ENCODE data around the gene TBC1D2. TPM values are rescaled to one million over a fixed set of nuclear protein-coding genes. Genes with fewer than 3 reads are reported as not detected.

TBC1D2 gene
- total RNA-seq, 4 donors from 2014 or later, result 37.7 to 109 (median 55.8) TPM

GRCh38 chr9:98201102-98201501 lies 54.3 kb downstream of the TBC1D2 start:
- DNase-seq, result no peak
- Histone ChIP-seq H3K27me3 (no peaks in the 10 kb centered on the region), H3K4me3 (no peak overlapping the region), H3K27ac (no peak overlapping the region), H3K36me3 (no peaks in the 10 kb centered on the region), H3K9me3 (no peaks in the 10 kb centered on the region), H3K4me1 (peaks cover 0 to 7% (median 4%) of the 10 kb centered on the region in 4 donors)
- 87 to 89% methylated on average over 1 to 6 of the region's 6 CpGs for WGBS, 2 donors (ENCODE audit: low coverage in 1 of 2)
- in situ Hi-C loops (cut with MboI; ENCODE audit: low pct_ligation_motif_present in 1 of 4, low pct_unique_long_range_greater_than_20kb in 1 of 4, low sequenced_read_pairs in 3 of 4) (loop anchor here in 3 of 4 donors (10.0 kb wide), 3 partner anchors 54 to 126 kb away; partner anchors contain the start of gene TBC1D2 (in 1 of the 3)), intact Hi-C loops (cut with DNase I; ENCODE audit: low total_unique reads) (no loop called here)
- TF ChIP-seq POLR2A (IDR thresholded peaks at IDR 0.05) (no peak), EP300 (IDR thresholded peaks at IDR 0.05; ENCODE audit: low read depth) (no peak), CTCF (IDR thresholded peaks at IDR 0.05) (no peak), POLR2AphosphoS5 (IDR thresholded peaks at IDR 0.05) (no peak)

- Histone ChIP-seq H3K27me3 (no peaks in the 10 kb centered on the region), H3K36me3 (no peaks in the 10 kb centered on the region), H3K27ac (no peak overlapping the region), H3K4me1 (no peaks in the 10 kb centered on the region), H3K4me3 (no peak overlapping the region), H3K9me3 (no peaks in the 10 kb centered on the region)
- in situ Hi-C loops (cut with MboI; ENCODE audit: low pct_ligation_motif_present in 1 of 4, low pct_unique_long_range_greater_than_20kb in 1 of 4, low sequenced_read_pairs in 3 of 4), result loop anchor here in 3 of 4 donors (10.0 to 25.0 kb wide), 4 partner anchors 55 to 137 kb away; partner anchors contain the start of genes NANS (in 1 of the 3) and TBC1D2 (in 1 of the 3)
- no peak for TF ChIP-seq POLR2A (IDR thresholded peaks at IDR 0.05)
- no peak for TF ChIP-seq EP300 (IDR thresholded peaks at IDR 0.05; ENCODE audit: low read depth)
- no peak for TF ChIP-seq POLR2AphosphoS5 (IDR thresholded peaks at IDR 0.05)
- TF ChIP-seq CTCF (IDR thresholded peaks at IDR 0.05), result no peak
- no peak for DNase-seq
- 61 to 90% methylated on average over 2 to 20 of the region's 20 CpGs for WGBS, 2 donors (ENCODE audit: low coverage in 1 of 2)
- intact Hi-C loops (cut with DNase I; ENCODE audit: low total_unique reads), result no loop called here
Observed at GRCh38 chr9:98199388-98200033, 55.9 kb downstream of the TBC1D2 start.

GRCh38 chr9:98195671-98196070 lies 59.8 kb downstream of the TBC1D2 start:
- TF ChIP-seq EP300 (IDR thresholded peaks at IDR 0.05; ENCODE audit: low read depth) (no peak), CTCF (IDR thresholded peaks at IDR 0.05) (no peak), POLR2AphosphoS5 (IDR thresholded peaks at IDR 0.05) (no peak), POLR2A (IDR thresholded peaks at IDR 0.05) (no peak)
- Histone ChIP-seq H3K4me1 (peaks cover 4 to 24% (median 12%) of the 10 kb centered on the region in 4 donors), H3K36me3 (no peaks in the 10 kb centered on the region), H3K9me3 (no peaks in the 10 kb centered on the region), H3K27me3 (no peaks in the 10 kb centered on the region), H3K4me3 (no peak overlapping the region), H3K27ac (no peak overlapping the region)
- intact Hi-C loops (cut with DNase I; ENCODE audit: low total_unique reads) (no loop called here), in situ Hi-C loops (cut with MboI; ENCODE audit: low pct_ligation_motif_present in 1 of 4, low pct_unique_long_range_greater_than_20kb in 1 of 4, low sequenced_read_pairs in 3 of 4) (loop anchor here in 1 of 4 donors (25.0 kb wide), 1 partner anchor 133 kb away; the partner anchor contains the start of gene NANS)
- WGBS, 2 donors (ENCODE audit: low coverage in 1 of 2), result 77% methylated on average over 4 of the region's 4 CpGs; no CpG with 5 or more reads in 1 of the 2 donors
- DNase-seq, result no peak

GRCh38 chr9:98193336-98193944 lies 62.0 kb downstream of the TBC1D2 start:
- in situ Hi-C loops (cut with MboI; ENCODE audit: low pct_ligation_motif_present in 1 of 4, low pct_unique_long_range_greater_than_20kb in 1 of 4, low sequenced_read_pairs in 3 of 4) (loop anchor here in 1 of 4 donors (25.0 kb wide), 1 partner anchor 131 kb away; the partner anchor contains the start of gene NANS), intact Hi-C loops (cut with DNase I; ENCODE audit: low total_unique reads) (loop anchor here (5.0 kb wide), 1 partner anchor 266 kb away; no protein-coding TSS in a partner anchor)
- 49 to 50% methylated on average over 5 to 8 of the region's 8 CpGs for WGBS, 2 donors (ENCODE audit: low coverage in 1 of 2)
- Histone ChIP-seq H3K36me3 (no peaks in the 10 kb centered on the region), H3K4me3 (peak overlapping the region; percentile 59 to 67 (median 63)), H3K27me3 (no peaks in the 10 kb centered on the region), H3K9me3 (no peaks in the 10 kb centered on the region), H3K27ac (peak overlapping the region; percentile 79 to 91 (median 87)), H3K4me1 (peaks cover 4 to 39% (median 15%) of the 10 kb centered on the region in 4 donors)
- DNase-seq, result no peak
- TF ChIP-seq CTCF (IDR thresholded peaks at IDR 0.05), result no peak
- TF ChIP-seq EP300 (IDR thresholded peaks at IDR 0.05; ENCODE audit: low read depth), result no peak

Measured in transverse colon (tissue), 4 donors.